Parathyroid adenoma (tissue), 2 donors: ENCODE results near the gene MYH14.

Source experiments
- H2AFZ ChIP-seq: fragments of 300-600 bp; sonication (generic); one replicate; pipeline ENCODE4 v1.7.0; 2017; ENCODE audit warnings: antibody characterized with exemption, mild to moderate bottlenecking
- H3K27ac ChIP-seq: fragments of 300-600 bp; sonication (generic); one replicate; pipeline ENCODE4 v1.7.0; 2017
- H3K27me3 ChIP-seq: fragments of 300-600 bp; sonication (generic); one replicate; pipeline ENCODE4 v1.7.0; 2017; ENCODE audit warnings: low read length; ENCODE audit not compliant: control insufficient read depth, insufficient read depth
- H3K36me3 ChIP-seq: fragments of 300-600 bp; sonication (generic); one replicate; pipeline ENCODE4 v1.7.0; 2017; ENCODE audit warnings: low read length; ENCODE audit not compliant: control insufficient read depth, insufficient read depth
- H3K4me1 ChIP-seq: fragments of 300-600 bp; sonication (generic); one replicate; pipeline ENCODE4 v1.7.0; 2017; ENCODE audit warnings: control low read depth
- H3K4me2 ChIP-seq: fragments of 300-600 bp; sonication (generic); one replicate; pipeline ENCODE4 v1.7.0; 2017; ENCODE audit warnings: low read length
- H3K4me3 ChIP-seq: fragments of 300-600 bp; sonication (generic); one replicate; pipeline ENCODE4 v1.7.0; 2017; ENCODE audit warnings: low read depth, low read length
- H3K79me2 ChIP-seq: fragments of 300-600 bp; sonication (generic); one replicate; pipeline ENCODE4 v1.7.0; 2017; ENCODE audit warnings: control low read depth
- H3K9ac ChIP-seq: fragments of 300-600 bp; sonication (generic); one replicate; pipeline ENCODE4 v1.7.0; 2017; ENCODE audit warnings: mild to moderate bottlenecking
- H3K9me3 ChIP-seq: fragments of 300-600 bp; sonication (generic); one replicate; pipeline ENCODE4 v1.7.0; 2017; ENCODE audit warnings: low read length; ENCODE audit not compliant: control insufficient read depth
- CTCF ChIP-seq: fragments of 300-600 bp; sonication (generic); IDR thresholded peaks from one replicate; pipeline ENCODE4 v1.7.0; 2017; ENCODE audit warnings: antibody characterized with exemption, mild to moderate bottlenecking
- donor health status: primary hyperparathyroidism.

MYH14 gene

GRCh38 chr19:50322931-50323781 is 119.7 kb downstream of the MYH14 start:
- Histone ChIP-seq H3K9ac (no peak overlapping the region), H3K9me3 (no peaks in the 10 kb centered on the region), H2AFZ (no peak overlapping the region), H3K27ac (no peak overlapping the region), H3K4me2 (no peak overlapping the region), H3K4me1 (peaks cover 13% of the 10 kb centered on the region), H3K36me3 (no peaks in the 10 kb centered on the region), H3K27me3 (no peaks in the 10 kb centered on the region), H3K79me2 (peaks cover 4% of the 10 kb centered on the region), H3K4me3 (no peak overlapping the region)
- TF ChIP-seq CTCF: no peak

- H3K27ac ChIP-seq: no peak overlapping the region
- peaks cover 4% of the 10 kb centered on the region for H3K79me2 ChIP-seq
- no peak overlapping the region for H3K4me2 ChIP-seq
- no peak overlapping the region for H3K9ac ChIP-seq
- no peaks in the 10 kb centered on the region for H3K9me3 ChIP-seq
- no peak overlapping the region for H3K4me3 ChIP-seq
- TF ChIP-seq CTCF: no peak
- no peaks in the 10 kb centered on the region for H3K27me3 ChIP-seq
- H3K4me1 ChIP-seq: peaks cover 13% of the 10 kb centered on the region
- no peaks in the 10 kb centered on the region for H3K36me3 ChIP-seq
- H2AFZ ChIP-seq: no peak overlapping the region
These were observed 120.3 kb downstream of the MYH14 start for GRCh38 chr19:50323782-50324133.

- H3K4me2 ChIP-seq: no peak overlapping the region
- peaks cover 4% of the 10 kb centered on the region for H3K79me2 ChIP-seq
- H3K27ac ChIP-seq: no peak overlapping the region
- peaks cover 13% of the 10 kb centered on the region for H3K4me1 ChIP-seq
- no peaks in the 10 kb centered on the region for H3K9me3 ChIP-seq
- H2AFZ ChIP-seq: no peak overlapping the region
- no peak for TF ChIP-seq CTCF
- no peaks in the 10 kb centered on the region for H3K27me3 ChIP-seq
- no peak overlapping the region for H3K9ac ChIP-seq
- H3K36me3 ChIP-seq: no peaks in the 10 kb centered on the region
- H3K4me3 ChIP-seq: no peak overlapping the region
These were observed 120.9 kb downstream of the MYH14 start for GRCh38 chr19:50324331-50324730.

GRCh38 chr19:50325310-50326100 is 122.1 kb downstream of the MYH14 start:
- Histone ChIP-seq H3K4me3 (peak overlapping the region; percentile 55), H3K9ac (peak overlapping the region; percentile 34)

More at GRCh38 chr19:50325310-50326100, 122.1 kb downstream of the MYH14 start:
- H3K79me2 ChIP-seq: peaks cover 4% of the 10 kb centered on the region
- no peaks in the 10 kb centered on the region for H3K27me3 ChIP-seq
- H3K4me2 ChIP-seq: peak overlapping the region; percentile 77
- peak overlapping the region; percentile 33 for H2AFZ ChIP-seq
- TF ChIP-seq CTCF: no peak
- no peaks in the 10 kb centered on the region for H3K9me3 ChIP-seq
- H3K4me1 ChIP-seq: peaks cover 13% of the 10 kb centered on the region
- H3K27ac ChIP-seq: no peak overlapping the region
- H3K36me3 ChIP-seq: no peaks in the 10 kb centered on the region
